Osteoblast (primary cell): ENCODE data around the gene NT5E. TPM values are rescaled to one million over a fixed set of nuclear protein-coding genes. Genes with fewer than 3 reads are reported as not detected.

ENCODE experiments used
- DNase-seq: peaks from one replicate; pipeline ENCODE4 v3.0.0; 2011; ENCODE audit warnings: low spot score, mixed read lengths; ENCODE audit not compliant: insufficient read length; ENCODE audit errors: missing footprints
- H2AFZ ChIP-seq: 2 replicates; pipeline ENCODE4 v1.6.0; 2011; ENCODE audit warnings: mild to moderate bottlenecking, low read length
- H3K27ac ChIP-seq: 2 replicates; pipeline ENCODE4 v1.5.1; 2011; ENCODE audit warnings: mild to moderate bottlenecking, low read depth, low read length, moderate library complexity
- H3K27me3 ChIP-seq: 2 replicates; pipeline ENCODE4 v1.6.0; 2012; ENCODE audit warnings: mild to moderate bottlenecking, control low read depth, inconsistent platforms, low read length, moderate library complexity; ENCODE audit not compliant: insufficient read depth
- H3K36me3 ChIP-seq: 2 replicates; pipeline ENCODE4 v1.5.1; 2011; ENCODE audit warnings: mild to moderate bottlenecking, low read length, control low read depth, moderate library complexity; ENCODE audit not compliant: insufficient read depth
- H3K4me1 ChIP-seq: 2 replicates; pipeline ENCODE4 v1.5.1; 2011; ENCODE audit warnings: mild to moderate bottlenecking, low read length, control low read depth, moderate library complexity; ENCODE audit not compliant: insufficient read depth
- H3K4me2 ChIP-seq: 2 replicates; pipeline ENCODE4 v1.6.0; 2011; ENCODE audit warnings: mild to moderate bottlenecking, low read length; ENCODE audit not compliant: insufficient read depth
- H3K4me3 ChIP-seq: fragments of 200-600 bp; sonication (generic); 3 replicates; pipeline ENCODE4 v1.5.1; 2012; ENCODE audit warnings: mild to moderate bottlenecking, low read length, inconsistent platforms; ENCODE audit not compliant: insufficient read depth
- H3K79me2 ChIP-seq: 2 replicates; pipeline ENCODE4 v1.6.0; 2012; ENCODE audit warnings: mild to moderate bottlenecking, low read length, control low read depth, inconsistent platforms; ENCODE audit not compliant: insufficient read depth
- H3K9me3 ChIP-seq: 2 replicates; pipeline ENCODE4 v1.5.1; 2011; ENCODE audit warnings: low read depth, low read length, control low read depth
- H4K20me1 ChIP-seq: 2 replicates; pipeline ENCODE4 v1.6.0; 2012; ENCODE audit warnings: mild to moderate bottlenecking, low read length, control low read depth; ENCODE audit not compliant: insufficient read depth
- CTCF ChIP-seq: IDR thresholded peaks from 2 replicates; pipeline ENCODE4 v1.5.1; 2011; ENCODE audit warnings: mild to moderate bottlenecking, low read depth, low read length, moderate library complexity; ENCODE audit errors: extremely low read depth
- total RNA-seq: library from RNA; depleted of rRNA; stranded (reverse); fragments of >200 nt; gene quantifications from 2 replicates; pipeline ENCODE4 v1.2.3, GENCODE V29; 2012

The NT5E gene
- total RNA-seq, 1 donor, result 219 TPM

GRCh38 chr6:85458184-85458583, 8.3 kb downstream of the NT5E start:
- DNase-seq, result no peak
- no peaks in the 10 kb centered on the region for H3K9me3 ChIP-seq
- no peak for TF ChIP-seq CTCF
- peaks cover 91% of the 10 kb centered on the region for H3K4me1 ChIP-seq
- peak overlapping the region; percentile 100 for H3K27ac ChIP-seq
- no peaks in the 10 kb centered on the region for H3K27me3 ChIP-seq
- H3K36me3 ChIP-seq, result peaks cover 36% of the 10 kb centered on the region
- peaks cover 32% of the 10 kb centered on the region for H4K20me1 ChIP-seq
- H3K79me2 ChIP-seq, result peaks cover 92% of the 10 kb centered on the region
- H3K4me2 ChIP-seq, result peak overlapping the region; percentile 74
- H2AFZ ChIP-seq, result no peak overlapping the region
- no peak overlapping the region for H3K4me3 ChIP-seq

GRCh38 chr6:85458782-85459181, 8.9 kb downstream of the NT5E start:
- H3K4me3 ChIP-seq, result peak overlapping the region; percentile 13
- TF ChIP-seq CTCF, result no peak
- peak overlapping the region; percentile 100 for H3K27ac ChIP-seq
- peaks cover 87% of the 10 kb centered on the region for H3K79me2 ChIP-seq
- peaks cover 27% of the 10 kb centered on the region for H4K20me1 ChIP-seq
- H3K27me3 ChIP-seq, result no peaks in the 10 kb centered on the region
- H3K36me3 ChIP-seq, result peaks cover 30% of the 10 kb centered on the region
- peak overlapping the region; percentile 74 for H3K4me2 ChIP-seq
- H3K4me1 ChIP-seq, result peaks cover 91% of the 10 kb centered on the region
- no peak overlapping the region for H2AFZ ChIP-seq
- no peak for DNase-seq
- no peaks in the 10 kb centered on the region for H3K9me3 ChIP-seq

- no peak for TF ChIP-seq CTCF
- DNase-seq, result peak; percentile 62
- Histone ChIP-seq H3K36me3 (peaks cover 27% of the 10 kb centered on the region), H4K20me1 (peaks cover 21% of the 10 kb centered on the region), H2AFZ (no peak overlapping the region), H3K9me3 (no peaks in the 10 kb centered on the region), H3K27me3 (no peaks in the 10 kb centered on the region), H3K4me2 (peak overlapping the region; percentile 74), H3K79me2 (peaks cover 81% of the 10 kb centered on the region), H3K4me3 (peak overlapping the region; percentile 13), H3K4me1 (peaks cover 90% of the 10 kb centered on the region), H3K27ac (peak overlapping the region; percentile 100)
Measured at GRCh38 chr6:85459224-85459901, 9.5 kb downstream of the NT5E start.

GRCh38 chr6:85460154-85460920, 10.5 kb downstream of the NT5E start:
- peaks cover 95% of the 10 kb centered on the region for H3K4me1 ChIP-seq
- no peaks in the 10 kb centered on the region for H3K9me3 ChIP-seq
- H3K79me2 ChIP-seq, result peaks cover 79% of the 10 kb centered on the region
- DNase-seq, result no peak
- no peak overlapping the region for H3K4me3 ChIP-seq
- H3K36me3 ChIP-seq, result peaks cover 23% of the 10 kb centered on the region
- peak overlapping the region; percentile 74 for H3K4me2 ChIP-seq
- H3K27ac ChIP-seq, result peak overlapping the region; percentile 100
- H4K20me1 ChIP-seq, result peaks cover 21% of the 10 kb centered on the region
- TF ChIP-seq CTCF, result no peak
- no peak overlapping the region for H2AFZ ChIP-seq
- H3K27me3 ChIP-seq, result no peaks in the 10 kb centered on the region
